Peyer's patch (tissue), 4 donors: Measurements from ENCODE around the gene PLAC1. TPM values are rescaled to one million over a fixed set of nuclear protein-coding genes. Genes with fewer than 3 reads are reported as not detected.

Experiments
- DNase-seq, 3 donors: peaks; one replicate each; pipeline ENCODE4 v3.0.0-alpha.2; 2017 to 2019
- H3K27ac ChIP-seq, 4 donors: fragments of 200-600 bp; sonication (generic); one replicate each; pipeline ENCODE4 v1.5.1; 2016 to 2019
- H3K27me3 ChIP-seq, 2 donors: fragments of 200-600 bp; sonication (generic); one replicate each; pipeline ENCODE4 v1.5.1; 2019
- H3K36me3 ChIP-seq, 3 donors: fragments of 200-600 bp; sonication (generic); one replicate each; pipeline ENCODE4 v1.5.1; 2016 to 2019
- H3K4me1 ChIP-seq, 4 donors: fragments of 200-600 bp; sonication (generic); one replicate each; pipeline ENCODE4 v1.5.1; 2016 to 2019
- H3K4me3 ChIP-seq, 4 donors: fragments of 200-600 bp; sonication (generic); 1 replicate in 3 of 4; 2 replicates in 1 of 4; pipeline ENCODE4 v1.5.1; 2016 to 2019; ENCODE audit warnings: mild to moderate bottlenecking in 1 of 4
- H3K9me3 ChIP-seq, 4 donors: fragments of 200-600 bp; sonication (generic); one replicate each; pipeline ENCODE4 v1.5.1; 2016 to 2019; ENCODE audit warnings: mild to moderate bottlenecking in 1 of 4
- POLR2A ChIP-seq, 2 donors: fragments of 450-650 bp; IDR thresholded peaks; one replicate each; pipeline ENCODE4 v1.5.1; 2017; ENCODE audit warnings: antibody characterized with exemption in 2 of 2, mild to moderate bottlenecking in 2 of 2, moderate library complexity in 2 of 2
- total RNA-seq, 4 donors: library from RNA; depleted of rRNA; stranded (reverse); fragments of >200 nt; gene quantifications; one replicate each; pipeline ENCODE4 v1.1.0, GENCODE V29; 2016
- TF ChIP-seq, protein P1 (sequence below), 6 experiments: fragments of 450-650 bp in 4 of 6; fragments of 200-600 bp in 2 of 6; sonication (generic) in 1 of 6; IDR thresholded peaks; one replicate each; pipeline ENCODE4 v1.5.1; 2017 to 2019; ENCODE audit warnings: antibody characterized with exemption in 6 of 6, mild to moderate bottlenecking in 3 of 6, moderate library complexity in 1 of 6

Gene PLAC1
- total RNA-seq, 4 donors from 2014 or later = not detected

DNA sequence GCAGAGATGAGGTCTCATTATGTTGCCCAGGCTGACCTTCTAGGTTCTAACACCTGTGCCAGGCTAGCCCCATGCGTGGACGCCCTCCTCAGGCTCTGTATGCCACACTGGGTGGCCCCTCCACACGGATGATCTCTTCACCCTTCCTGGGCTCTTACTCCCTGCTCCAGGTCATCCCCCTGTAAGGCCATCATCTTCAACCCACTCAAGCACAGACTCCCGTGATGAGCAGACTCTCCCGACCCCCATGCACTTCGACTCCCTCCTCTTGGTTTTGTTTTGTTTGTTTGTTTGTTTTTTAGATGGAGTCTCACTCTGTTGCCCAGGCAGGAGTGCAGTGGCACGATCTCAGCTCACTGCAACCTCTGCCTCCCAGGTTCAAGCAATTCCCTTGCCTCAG is 127.4 kb downstream of the PLAC1 start:
- no peak for DNase-seq
- no peaks in the 10 kb centered on the region for H3K9me3 ChIP-seq
- no peaks in the 10 kb centered on the region for H3K4me1 ChIP-seq
- TF ChIP-seq POLR2A (IDR thresholded peaks at IDR 0.05) = no peak
- TF ChIP-seq, protein P1, sequence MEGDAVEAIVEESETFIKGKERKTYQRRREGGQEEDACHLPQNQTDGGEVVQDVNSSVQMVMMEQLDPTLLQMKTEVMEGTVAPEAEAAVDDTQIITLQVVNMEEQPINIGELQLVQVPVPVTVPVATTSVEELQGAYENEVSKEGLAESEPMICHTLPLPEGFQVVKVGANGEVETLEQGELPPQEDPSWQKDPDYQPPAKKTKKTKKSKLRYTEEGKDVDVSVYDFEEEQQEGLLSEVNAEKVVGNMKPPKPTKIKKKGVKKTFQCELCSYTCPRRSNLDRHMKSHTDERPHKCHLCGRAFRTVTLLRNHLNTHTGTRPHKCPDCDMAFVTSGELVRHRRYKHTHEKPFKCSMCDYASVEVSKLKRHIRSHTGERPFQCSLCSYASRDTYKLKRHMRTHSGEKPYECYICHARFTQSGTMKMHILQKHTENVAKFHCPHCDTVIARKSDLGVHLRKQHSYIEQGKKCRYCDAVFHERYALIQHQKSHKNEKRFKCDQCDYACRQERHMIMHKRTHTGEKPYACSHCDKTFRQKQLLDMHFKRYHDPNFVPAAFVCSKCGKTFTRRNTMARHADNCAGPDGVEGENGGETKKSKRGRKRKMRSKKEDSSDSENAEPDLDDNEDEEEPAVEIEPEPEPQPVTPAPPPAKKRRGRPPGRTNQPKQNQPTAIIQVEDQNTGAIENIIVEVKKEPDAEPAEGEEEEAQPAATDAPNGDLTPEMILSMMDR (IDR thresholded peaks at IDR 0.05) = no peak
- no peak overlapping the region for H3K27ac ChIP-seq
- no peaks in the 10 kb centered on the region for H3K36me3 ChIP-seq
- no peak overlapping the region for H3K4me3 ChIP-seq
- H3K27me3 ChIP-seq = no peaks in the 10 kb centered on the region

DNA sequence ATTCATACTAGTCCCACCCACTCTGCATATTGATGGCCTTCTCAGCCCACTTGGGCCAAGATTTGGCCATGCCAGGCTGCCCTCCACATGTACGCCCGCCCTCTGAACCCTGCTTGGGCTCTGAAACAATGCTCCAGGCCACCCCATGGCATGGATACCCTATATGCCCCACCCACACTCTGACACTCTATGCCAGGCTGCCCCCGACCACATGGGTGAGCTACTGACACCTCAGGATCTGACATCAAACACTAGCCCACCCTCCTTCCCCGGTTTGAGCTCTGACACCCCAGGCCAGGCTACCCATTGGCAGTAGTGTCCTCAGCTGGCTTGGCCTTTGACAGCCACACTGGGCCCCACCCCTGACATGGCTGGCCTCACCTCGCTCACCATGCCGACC is 128.8 kb downstream of the PLAC1 start:
- no peak overlapping the region for H3K4me3 ChIP-seq
- no peak for DNase-seq
- no peaks in the 10 kb centered on the region for H3K9me3 ChIP-seq
- no peak for TF ChIP-seq POLR2A (IDR thresholded peaks at IDR 0.05)
- TF ChIP-seq, protein P1 (IDR thresholded peaks at IDR 0.05) = no peak
- no peaks in the 10 kb centered on the region for H3K36me3 ChIP-seq
- H3K27ac ChIP-seq = no peak overlapping the region
- H3K4me1 ChIP-seq = no peaks in the 10 kb centered on the region
- H3K27me3 ChIP-seq = no peaks in the 10 kb centered on the region

GRCh38 chrX:134528960-134529359 is 129.3 kb downstream of the PLAC1 start:
- Histone ChIP-seq H3K27ac (no peak overlapping the region), H3K4me1 (no peaks in the 10 kb centered on the region), H3K4me3 (no peak overlapping the region), H3K36me3 (no peaks in the 10 kb centered on the region), H3K9me3 (no peaks in the 10 kb centered on the region), H3K27me3 (no peaks in the 10 kb centered on the region)
- no peak for DNase-seq
- TF ChIP-seq, protein P1 (IDR thresholded peaks at IDR 0.05) = no peak
- no peak for TF ChIP-seq POLR2A (IDR thresholded peaks at IDR 0.05)

- H3K4me1 ChIP-seq = no peaks in the 10 kb centered on the region
- H3K27me3 ChIP-seq = no peaks in the 10 kb centered on the region
- H3K9me3 ChIP-seq = no peaks in the 10 kb centered on the region
- H3K27ac ChIP-seq = no peak overlapping the region
- no peak for DNase-seq
- H3K36me3 ChIP-seq = no peaks in the 10 kb centered on the region
- no peak for TF ChIP-seq POLR2A (IDR thresholded peaks at IDR 0.05)
- TF ChIP-seq, protein P1 (IDR thresholded peaks at IDR 0.05) = no peak
- no peak overlapping the region for H3K4me3 ChIP-seq
Measured at GRCh38 chrX:134526399-134526798, 131.9 kb downstream of the PLAC1 start.

- DNase-seq = no peak
- Histone ChIP-seq H3K4me3 (no peak overlapping the region), H3K27me3 (no peaks in the 10 kb centered on the region), H3K27ac (no peak overlapping the region), H3K4me1 (no peaks in the 10 kb centered on the region), H3K9me3 (no peaks in the 10 kb centered on the region), H3K36me3 (no peaks in the 10 kb centered on the region)
- TF ChIP-seq POLR2A (IDR thresholded peaks at IDR 0.05) = no peak
- TF ChIP-seq, protein P1 (IDR thresholded peaks at IDR 0.05) = no peak
Measured at GRCh38 chrX:134525086-134525792, 133.0 kb downstream of the PLAC1 start.
